Omental fat pad (tissue), 4 donors: ENCODE results near the gene COP1. TPM values are rescaled to one million over a fixed set of nuclear protein-coding genes. Genes with fewer than 3 reads are reported as not detected.
"Not testable (repeated sequence)": the region's sequence is repeated elsewhere in the genome, so short reads cannot be mapped to it uniquely, and the experiment has no call there.

ENCODE experiments used
- ATAC-seq: fragments of 150-250 bp; one replicate; pipeline ENCODE4 v1.9.1; 2016; ENCODE audit warnings: mild to moderate bottlenecking, moderate library complexity; ENCODE audit not compliant: low FRiP score
- DNase-seq: peaks from one replicate; pipeline ENCODE4 v3.0.0-alpha.2; 2019; ENCODE audit warnings: low spot score
- CTCF ChIP-seq, 3 donors: fragments of 450-650 bp; IDR thresholded peaks; one replicate each; pipeline ENCODE4 v1.5.1; 2016 to 2017; ENCODE audit warnings: antibody characterized with exemption in 3 of 3, mild to moderate bottlenecking in 3 of 3, moderate library complexity in 2 of 3
- total RNA-seq, 4 donors: library from RNA; depleted of rRNA; stranded (reverse); fragments of >200 nt; gene quantifications; one replicate each; pipeline ENCODE4 v1.1.0, GENCODE V29; 2016

Gene COP1
- total RNA-seq, 4 donors from 2014 or later: 43.6 to 83.7 (median 50.6) TPM

GRCh38 chr1:176211396-176212165 is 4.5 kb upstream of the COP1 start:
- no peak for TF ChIP-seq CTCF (IDR thresholded peaks at IDR 0.05)
- ATAC-seq (no peak), DNase-seq (no peak)

- ATAC-seq (no peak), DNase-seq (no peak)
- no peak for TF ChIP-seq CTCF (IDR thresholded peaks at IDR 0.05)
These were observed 948 bp upstream of the COP1 start for GRCh38 chr1:176208034-176208433.

GRCh38 chr1:176206006-176206960 is 803 bp downstream of the COP1 start:
- ATAC-seq (peak; percentile 54), DNase-seq (no peak)
- no peak for TF ChIP-seq CTCF (IDR thresholded peaks at IDR 0.05)

GRCh38 chr1:176205332-176205914 is 1.7 kb downstream of the COP1 start:
- DNase-seq: no peak
- no peak for TF ChIP-seq CTCF (IDR thresholded peaks at IDR 0.05)
- ATAC-seq: no peak

GRCh38 chr1:176204655-176205054 is 2.4 kb downstream of the COP1 start:
- ATAC-seq: not testable (repeated sequence)

GRCh38 chr1:176203735-176204134 is 3.4 kb downstream of the COP1 start:
- DNase-seq (no peak), ATAC-seq (no peak)
- TF ChIP-seq CTCF (IDR thresholded peaks at IDR 0.05): no peak

More at GRCh38 chr1:176204655-176205054, 2.4 kb downstream of the COP1 start:
- DNase-seq: not testable (repeated sequence)

GRCh38 chr1:176201568-176201967 is 5.5 kb downstream of the COP1 start:
- no peak for DNase-seq
- no peak for ATAC-seq
- no peak for TF ChIP-seq CTCF (IDR thresholded peaks at IDR 0.05)
